BLaER1 (cell line): ENCODE data around the gene MALT1.

ENCODE experiments used
- H3K27ac ChIP-seq: shearing (Covaris generic); formaldehyde crosslinking; 2 replicates; pipeline ENCODE4 v1.8.1; 2022
- H3K27me3 ChIP-seq: shearing (Covaris generic); formaldehyde crosslinking; 2 replicates; pipeline ENCODE4 v1.8.1; 2022
- H3K36me3 ChIP-seq: shearing (Covaris generic); formaldehyde crosslinking; 2 replicates; pipeline ENCODE4 v1.8.1; 2022
- H3K4me1 ChIP-seq: shearing (Covaris generic); formaldehyde crosslinking; 2 replicates; pipeline ENCODE4 v1.8.1; 2022
- H3K4me2 ChIP-seq: shearing (Covaris generic); formaldehyde crosslinking; 2 replicates; pipeline ENCODE4 v1.8.1; 2022
- H3K4me3 ChIP-seq: shearing (Covaris generic); formaldehyde crosslinking; 2 replicates; pipeline ENCODE4 v1.8.1; 2022
- H3K9ac ChIP-seq: shearing (Covaris generic); formaldehyde crosslinking; 2 replicates; pipeline ENCODE4 v1.8.1; 2022
- H3K9me3 ChIP-seq: shearing (Covaris generic); formaldehyde crosslinking; 2 replicates; pipeline ENCODE4 v1.8.1; 2022
- H4K20me1 ChIP-seq: shearing (Covaris generic); formaldehyde crosslinking; 2 replicates; pipeline ENCODE4 v1.8.1; 2022
- Cebpa-rat ChIP-seq: shearing (Covaris generic); IDR thresholded peaks from 2 replicates; pipeline ENCODE4 v1.8.1; 2022

MALT1 gene

GRCh38 chr18:58668211-58668610 lies 3.1 kb upstream of the MALT1 start:
- peaks cover 70% of the 10 kb centered on the region for H3K4me1 ChIP-seq
- peak overlapping the region; percentile 52 for H3K4me2 ChIP-seq
- H3K27me3 ChIP-seq = no peaks in the 10 kb centered on the region
- no peak overlapping the region for H3K4me3 ChIP-seq
- H3K27ac ChIP-seq = no peak overlapping the region
- peaks cover 13% of the 10 kb centered on the region; the same call in 1 of the 2 replicates for H4K20me1 ChIP-seq
- no peaks in the 10 kb centered on the region for H3K36me3 ChIP-seq
- no peak overlapping the region for H3K9ac ChIP-seq
- no peaks in the 10 kb centered on the region for H3K9me3 ChIP-seq
- no peak for TF ChIP-seq Cebpa-rat

DNA sequence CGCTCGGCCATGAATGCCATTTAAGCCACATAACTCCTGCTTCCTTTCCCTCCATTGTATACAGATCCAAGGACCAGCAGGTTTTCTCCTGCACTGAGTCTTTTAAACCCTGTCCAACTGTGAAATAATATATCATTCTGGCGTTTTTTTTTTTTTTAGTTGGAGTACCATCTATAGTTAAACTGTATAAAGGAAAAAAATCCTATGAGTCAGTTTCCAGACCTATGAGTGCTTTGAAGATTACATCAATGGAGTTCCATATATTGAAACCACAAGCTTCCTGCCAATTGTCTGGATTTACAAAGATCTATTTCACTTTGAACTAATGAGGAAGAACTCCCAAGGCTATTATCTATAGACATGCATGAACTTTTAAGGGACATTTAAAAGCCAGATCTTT lies 2.4 kb upstream of the MALT1 start:
- TF ChIP-seq Cebpa-rat = no peak
- Histone ChIP-seq H3K4me1 (peaks cover 72% of the 10 kb centered on the region), H3K27ac (no peak overlapping the region), H3K9ac (no peak overlapping the region), H3K4me3 (no peak overlapping the region), H3K27me3 (no peaks in the 10 kb centered on the region), H4K20me1 (peaks cover 20% of the 10 kb centered on the region), H3K36me3 (no peaks in the 10 kb centered on the region), H3K9me3 (no peaks in the 10 kb centered on the region), H3K4me2 (peak overlapping the region; percentile 52)

DNA sequence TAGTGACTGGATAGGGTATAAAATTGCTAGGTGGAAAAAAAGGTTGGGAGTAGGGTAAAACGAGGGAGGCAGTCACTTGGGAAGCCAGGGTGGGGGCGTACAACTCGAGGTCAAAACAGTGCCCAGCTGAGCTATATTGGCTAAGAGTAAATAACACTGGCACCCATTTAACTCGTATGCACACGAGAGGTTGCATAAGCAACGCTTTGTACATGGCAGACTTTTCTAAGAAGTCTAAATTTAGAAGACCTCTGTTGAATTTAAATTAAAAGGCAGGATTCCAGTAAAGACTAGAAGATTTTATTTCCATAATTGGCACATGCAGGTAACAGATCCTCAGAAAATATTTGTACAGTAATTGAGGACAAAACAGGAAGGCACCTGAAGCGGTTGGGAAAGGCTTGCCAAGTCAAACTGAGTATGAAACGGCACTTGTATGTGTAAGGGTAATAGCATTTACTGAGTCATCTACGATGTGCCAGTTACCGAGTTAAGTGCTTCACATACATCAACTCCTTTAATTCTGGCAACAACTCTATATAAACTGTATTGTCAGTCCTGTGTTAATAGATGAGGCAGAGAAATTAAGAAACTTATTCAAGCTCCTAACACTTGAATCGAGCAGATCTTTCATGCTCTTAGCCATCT lies 1.4 kb upstream of the MALT1 start:
- H4K20me1 ChIP-seq = peaks cover 28% of the 10 kb centered on the region
- no peak overlapping the region for H3K4me3 ChIP-seq
- peaks cover 72% of the 10 kb centered on the region for H3K4me1 ChIP-seq
- H3K27me3 ChIP-seq = no peaks in the 10 kb centered on the region
- no peaks in the 10 kb centered on the region for H3K9me3 ChIP-seq
- no peak overlapping the region for H3K9ac ChIP-seq
- peak overlapping the region; percentile 87 for H3K27ac ChIP-seq
- no peak for TF ChIP-seq Cebpa-rat
- no peaks in the 10 kb centered on the region for H3K36me3 ChIP-seq
- peak overlapping the region; percentile 95 for H3K4me2 ChIP-seq

- no peak for TF ChIP-seq Cebpa-rat
- H3K4me1 ChIP-seq = peaks cover 72% of the 10 kb centered on the region
- H3K9ac ChIP-seq = peak overlapping the region; percentile 77
- peaks cover 3% of the 10 kb centered on the region; the same call in 1 of the 2 replicates for H3K36me3 ChIP-seq
- H3K9me3 ChIP-seq = no peaks in the 10 kb centered on the region
- H3K4me3 ChIP-seq = peak overlapping the region; percentile 83
- peaks cover 35% of the 10 kb centered on the region for H4K20me1 ChIP-seq
- no peaks in the 10 kb centered on the region for H3K27me3 ChIP-seq
- peak overlapping the region; percentile 95 for H3K4me2 ChIP-seq
- H3K27ac ChIP-seq = peak overlapping the region; percentile 87
Observed at GRCh38 chr18:58670404-58671110, 708 bp upstream of the MALT1 start.

- peaks cover 70% of the 10 kb centered on the region for H3K4me1 ChIP-seq
- no peaks in the 10 kb centered on the region for H3K27me3 ChIP-seq
- no peak for TF ChIP-seq Cebpa-rat
- no peaks in the 10 kb centered on the region for H3K9me3 ChIP-seq
- peaks cover 12% of the 10 kb centered on the region; the same call in 1 of the 2 replicates for H3K36me3 ChIP-seq
- H3K4me2 ChIP-seq = peak overlapping the region; percentile 95
- peaks cover 46% of the 10 kb centered on the region for H4K20me1 ChIP-seq
- peak overlapping the region; percentile 96 for H3K27ac ChIP-seq
- H3K4me3 ChIP-seq = peak overlapping the region; percentile 83
- H3K9ac ChIP-seq = peak overlapping the region; percentile 95
Observed at GRCh38 chr18:58671632-58672564, 633 bp downstream of the MALT1 start.

DNA sequence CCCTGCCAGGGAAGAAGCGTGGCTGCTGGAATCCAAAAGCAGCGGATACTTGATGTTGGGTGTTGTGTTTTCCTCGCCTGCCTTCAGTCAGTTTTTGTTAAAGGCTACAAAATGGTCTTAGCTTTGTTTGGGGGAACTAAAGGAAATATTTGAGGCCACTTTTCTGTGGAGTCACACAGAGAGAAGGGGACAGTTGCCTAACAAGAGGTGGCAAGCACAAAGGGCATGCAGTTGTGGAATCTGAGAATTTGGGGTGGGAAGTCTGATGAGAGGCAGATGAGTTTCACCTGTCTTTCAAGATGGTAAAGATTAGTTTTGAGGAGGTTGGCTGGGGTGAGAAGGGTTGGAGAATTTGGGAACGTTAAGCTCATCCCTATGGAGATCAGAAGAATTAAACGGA lies 2.9 kb downstream of the MALT1 start:
- Histone ChIP-seq H3K27me3 (no peaks in the 10 kb centered on the region), H3K4me2 (peak overlapping the region; percentile 95), H4K20me1 (peaks cover 51% of the 10 kb centered on the region), H3K9ac (no peak overlapping the region), H3K27ac (no peak overlapping the region), H3K9me3 (peaks cover under 1% of the 10 kb centered on the region; the same call in 1 of the 2 replicates), H3K4me3 (no peak overlapping the region), H3K36me3 (peaks cover 12% of the 10 kb centered on the region), H3K4me1 (peaks cover 59% of the 10 kb centered on the region)
- TF ChIP-seq Cebpa-rat = no peak

DNA sequence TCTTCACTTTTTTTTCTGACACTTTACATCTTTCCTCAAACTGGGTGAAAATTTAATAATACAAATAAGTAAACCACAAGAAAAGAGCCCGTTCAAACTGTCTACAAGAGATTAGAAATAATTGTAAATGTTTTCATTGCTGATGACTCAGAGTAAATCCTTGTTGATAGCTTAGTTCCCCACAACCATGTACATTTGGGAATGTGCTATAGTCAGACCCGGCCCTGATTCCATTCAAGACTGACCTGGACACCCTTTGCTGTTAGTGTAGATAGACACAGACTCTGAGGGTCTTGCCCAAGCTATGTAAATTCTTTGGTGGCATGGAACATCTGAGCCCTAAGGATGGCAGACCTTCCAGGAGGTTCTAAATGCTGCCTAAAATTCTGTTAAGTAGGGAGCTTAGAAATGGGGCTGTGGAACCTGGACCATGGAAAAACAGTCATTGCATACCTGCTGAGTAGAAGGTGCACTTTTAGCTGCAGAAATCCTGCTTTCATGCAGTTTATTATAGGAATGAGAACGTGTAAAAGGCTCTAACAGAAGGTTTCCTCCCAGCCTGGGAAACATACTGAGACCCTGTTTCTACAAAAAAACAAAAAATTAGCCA lies 3.7 kb downstream of the MALT1 start:
- Histone ChIP-seq H3K27ac (no peak overlapping the region), H3K9ac (no peak overlapping the region), H3K4me3 (no peak overlapping the region), H4K20me1 (peaks cover 57% of the 10 kb centered on the region), H3K27me3 (no peaks in the 10 kb centered on the region), H3K36me3 (peaks cover 20% of the 10 kb centered on the region), H3K9me3 (peaks cover 7% of the 10 kb centered on the region), H3K4me2 (peak overlapping the region; percentile 95), H3K4me1 (peaks cover 51% of the 10 kb centered on the region)
- TF ChIP-seq Cebpa-rat = no peak

GRCh38 chr18:58676270-58676669 lies 5.0 kb downstream of the MALT1 start:
- TF ChIP-seq Cebpa-rat = no peak
- Histone ChIP-seq H3K9ac (no peak overlapping the region), H4K20me1 (peaks cover 57% of the 10 kb centered on the region), H3K9me3 (peaks cover 7% of the 10 kb centered on the region), H3K4me2 (no peak overlapping the region), H3K4me1 (peaks cover 41% of the 10 kb centered on the region), H3K4me3 (no peak overlapping the region), H3K27ac (no peak overlapping the region), H3K27me3 (no peaks in the 10 kb centered on the region), H3K36me3 (peaks cover 27% of the 10 kb centered on the region)

GRCh38 chr18:58682429-58683069 lies 11.3 kb downstream of the MALT1 start:
- Histone ChIP-seq H3K9ac (no peak overlapping the region), H3K36me3 (peaks cover 76% of the 10 kb centered on the region), H3K4me2 (no peak overlapping the region), H3K9me3 (peaks cover 7% of the 10 kb centered on the region), H4K20me1 (peaks cover 19% of the 10 kb centered on the region; the same call in 1 of the 2 replicates), H3K27ac (no peak overlapping the region), H3K4me1 (0 out of 2 replicates have a peak, but pooled peaks cover 3% of the 10 kb centered on the region), H3K4me3 (no peak overlapping the region), H3K27me3 (no peaks in the 10 kb centered on the region)
- no peak for TF ChIP-seq Cebpa-rat
